ENCODE data around the gene LRRFIP1.
"Not testable (repeated sequence)": the region's sequence is repeated elsewhere in the genome, so short reads cannot be mapped to it uniquely, and the experiment has no call there.

The LRRFIP1 gene

GRCh38 chr2:237732070-237732469 is 104.7 kb downstream of the LRRFIP1 start:
- no peak for DNase-seq

- no peak for DNase-seq
These were observed 105.5 kb downstream of the LRRFIP1 start for GRCh38 chr2:237732790-237733381.

GRCh38 chr2:237733677-237734300 is 106.4 kb downstream of the LRRFIP1 start:
- DNase-seq, result no peak

DNA sequence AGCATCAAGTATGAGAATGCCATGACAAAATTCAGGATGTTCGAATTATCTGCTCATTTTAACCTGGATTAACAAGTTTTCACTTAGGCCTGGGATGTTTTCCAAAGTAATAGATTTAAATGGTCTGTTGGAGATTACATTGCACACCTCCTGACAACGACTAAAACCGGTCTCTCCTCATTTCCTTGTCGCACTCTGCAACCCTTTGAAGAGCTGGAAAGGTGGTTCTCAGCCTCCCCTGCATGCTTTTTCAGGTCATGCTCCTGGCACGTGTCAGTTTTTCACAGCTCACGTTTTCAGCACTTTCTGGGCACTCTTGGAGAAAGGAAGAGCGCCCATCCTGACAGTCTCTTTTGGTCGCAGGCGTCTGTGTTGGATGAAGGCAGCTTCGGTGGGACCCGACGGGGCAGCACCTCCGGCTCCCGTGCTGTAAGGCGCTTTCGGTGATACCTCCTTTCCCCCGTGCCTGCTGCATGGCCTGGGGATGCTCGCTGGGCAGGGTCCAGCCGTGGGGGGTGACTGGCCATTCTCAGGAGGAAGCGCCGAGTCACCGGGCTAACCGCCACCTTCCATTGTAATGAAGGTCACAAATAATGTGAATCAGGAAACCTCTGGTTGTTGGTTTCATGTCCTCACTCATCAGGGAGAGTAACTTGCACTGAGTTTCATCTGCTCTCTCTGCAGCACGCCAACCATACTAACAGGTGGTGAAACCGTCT is 107.7 kb downstream of the LRRFIP1 start:
- no peak for DNase-seq

- no peak for DNase-seq
These were observed 108.4 kb downstream of the LRRFIP1 start for GRCh38 chr2:237735798-237736197.

DNA sequence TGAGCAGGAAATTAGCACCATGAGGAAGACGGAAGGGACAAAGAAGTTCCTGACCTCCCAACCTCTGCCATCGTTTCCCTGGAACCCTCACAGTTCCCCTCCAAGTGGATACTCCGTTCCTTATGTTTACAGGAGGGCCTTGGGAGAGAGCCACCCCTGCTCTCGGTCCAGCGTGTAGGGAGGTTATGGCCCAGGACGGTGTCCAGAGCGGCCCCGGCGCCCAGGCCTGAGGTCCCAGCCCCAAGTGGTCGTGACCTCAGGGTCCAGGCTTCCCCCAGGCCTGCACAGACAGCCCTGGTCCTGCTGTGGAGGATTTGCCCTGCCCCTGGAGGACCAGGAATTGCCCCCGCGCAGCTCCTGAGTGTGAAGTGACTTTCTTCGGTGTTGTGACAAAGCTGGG is 109.4 kb downstream of the LRRFIP1 start:
- DNase-seq, result no peak

DNA sequence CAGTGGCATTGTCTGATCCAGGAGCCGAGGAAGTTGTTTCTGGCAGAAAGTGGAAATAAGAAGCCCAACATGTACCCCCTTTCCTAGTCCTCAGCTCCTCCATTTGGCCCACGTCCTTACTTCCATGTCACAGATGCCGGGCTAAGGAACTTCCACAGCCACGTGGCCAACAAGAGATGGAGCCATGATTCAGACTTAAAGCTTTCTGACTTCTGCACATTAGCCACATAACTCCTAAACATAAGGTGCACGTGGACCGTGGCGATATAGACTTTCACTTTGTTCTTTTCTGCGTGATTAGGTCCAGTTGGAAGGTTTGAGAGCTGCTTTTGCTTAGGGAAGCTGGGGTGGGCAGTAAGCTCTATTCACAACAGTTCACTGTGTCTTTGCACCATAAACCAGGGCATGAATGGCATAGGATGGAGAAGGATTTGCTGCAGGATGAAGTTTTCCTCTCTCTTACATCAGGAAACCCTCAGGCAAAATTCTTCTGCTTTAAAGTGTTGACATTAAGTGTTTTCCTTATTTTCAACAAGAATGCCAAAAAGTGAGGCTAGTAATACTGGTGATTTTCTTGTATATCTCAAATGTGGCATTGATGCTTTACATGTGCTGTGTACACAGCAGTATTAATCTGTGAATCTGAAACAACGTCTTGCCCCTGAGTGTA is 109.9 kb downstream of the LRRFIP1 start:
- no peak for DNase-seq

GRCh38 chr2:237738255-237738654 is 110.9 kb downstream of the LRRFIP1 start:
- DNase-seq, result no peak

GRCh38 chr2:237739101-237739500 is 111.7 kb downstream of the LRRFIP1 start:
- DNase-seq, result no peak

DNA sequence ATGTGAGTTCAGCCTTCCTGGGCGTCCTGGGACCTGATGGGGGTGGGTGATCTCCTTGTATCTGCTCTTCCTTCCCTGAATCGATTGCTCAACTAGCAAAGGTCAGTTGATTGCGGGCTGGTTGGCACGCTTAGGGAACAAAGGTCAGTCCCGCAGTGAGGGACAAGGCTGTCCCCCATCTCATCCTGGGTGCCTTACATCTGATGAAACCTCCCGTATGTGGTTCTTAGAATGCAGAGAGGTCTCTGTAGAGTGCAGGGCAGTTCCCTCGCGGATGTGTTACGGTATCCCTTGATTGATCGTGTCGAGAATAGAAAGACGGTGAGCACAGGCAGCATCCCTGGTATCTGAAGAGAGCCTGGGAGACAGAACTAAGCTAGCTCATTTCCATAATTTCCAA is 114.8 kb downstream of the LRRFIP1 start:
- no peak for DNase-seq

DNA sequence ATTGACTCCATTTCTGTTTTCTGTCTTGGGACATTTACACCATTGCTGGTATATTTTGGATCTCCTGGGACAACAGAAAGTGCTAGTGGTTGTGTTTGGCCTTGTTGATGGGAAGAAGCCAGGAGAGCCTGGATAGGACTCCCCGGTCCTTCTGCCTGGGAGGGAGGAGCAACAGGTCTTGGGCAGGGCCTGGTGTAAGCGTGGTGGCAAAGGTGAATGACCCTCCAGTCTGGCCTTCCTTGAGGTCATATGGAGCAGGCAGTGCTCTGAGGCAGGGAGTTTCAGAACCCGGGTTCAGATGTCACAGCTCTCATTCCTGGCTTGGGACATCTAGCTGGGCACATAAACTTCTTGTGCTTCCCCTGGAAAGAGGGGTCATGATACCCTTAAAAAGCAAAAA is 115.2 kb downstream of the LRRFIP1 start:
- no peak for DNase-seq

- no peak for DNase-seq
These were observed 115.6 kb downstream of the LRRFIP1 start for GRCh38 chr2:237743024-237743423.

DNA sequence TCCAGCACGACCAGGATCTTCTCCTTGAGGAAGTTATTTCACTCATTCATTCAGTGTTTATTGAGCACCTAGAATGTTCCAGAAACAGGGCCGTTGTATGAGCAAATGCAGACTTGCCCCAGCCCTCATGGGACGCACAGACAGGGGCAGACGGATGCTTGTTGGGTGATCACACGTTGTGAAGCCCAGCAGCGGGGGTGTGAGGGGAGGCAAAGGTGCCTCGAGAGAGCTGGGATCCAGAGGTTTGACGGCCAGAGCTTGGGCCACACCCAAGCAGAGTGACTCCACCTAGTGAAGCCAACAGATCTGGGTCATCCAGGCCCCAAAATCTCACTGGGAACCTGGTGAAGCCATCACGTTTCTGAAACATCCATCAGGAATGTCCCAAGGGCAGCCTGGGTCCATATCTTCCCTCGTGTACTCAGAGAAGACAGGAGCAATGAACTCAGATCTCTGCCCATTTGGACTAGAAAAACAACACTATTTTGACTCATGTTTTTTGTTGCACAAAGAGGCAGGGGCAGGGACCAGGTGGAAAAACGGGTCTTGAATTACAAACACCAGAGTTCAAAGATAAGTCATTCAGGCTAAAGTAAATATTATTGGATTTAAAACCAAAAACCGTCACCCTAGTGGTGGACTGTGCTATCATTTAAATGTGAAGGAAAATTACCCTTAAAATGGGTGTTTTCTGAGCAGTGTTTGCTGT is 116.3 kb downstream of the LRRFIP1 start:
- no peak for DNase-seq

DNA sequence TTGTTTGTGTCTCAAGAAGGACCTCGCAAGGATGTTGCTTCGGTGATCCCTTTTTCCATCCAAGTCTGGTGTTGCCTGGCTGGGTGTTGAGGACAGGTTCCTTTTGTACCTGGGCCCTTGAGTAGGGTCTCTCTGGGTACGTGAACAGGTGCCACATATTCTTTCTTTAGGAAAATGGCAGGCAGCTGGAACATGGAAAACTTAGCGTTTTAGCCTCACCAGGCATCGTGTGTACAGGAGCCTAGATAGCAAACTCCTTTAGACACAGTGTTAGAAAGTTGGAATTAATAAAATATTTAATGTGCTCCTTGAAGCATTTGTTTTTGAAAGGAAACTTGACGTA is 116.9 kb downstream of the LRRFIP1 start:
- DNase-seq, result no peak

GRCh38 chr2:237744613-237745249 is 117.3 kb downstream of the LRRFIP1 start:
- DNase-seq, result peak; percentile 1

GRCh38 chr2:237745250-237745613 is 117.8 kb downstream of the LRRFIP1 start:
- no peak for DNase-seq

- DNase-seq, result no peak
These were observed 119.1 kb downstream of the LRRFIP1 start for GRCh38 chr2:237746302-237747080.

DNA sequence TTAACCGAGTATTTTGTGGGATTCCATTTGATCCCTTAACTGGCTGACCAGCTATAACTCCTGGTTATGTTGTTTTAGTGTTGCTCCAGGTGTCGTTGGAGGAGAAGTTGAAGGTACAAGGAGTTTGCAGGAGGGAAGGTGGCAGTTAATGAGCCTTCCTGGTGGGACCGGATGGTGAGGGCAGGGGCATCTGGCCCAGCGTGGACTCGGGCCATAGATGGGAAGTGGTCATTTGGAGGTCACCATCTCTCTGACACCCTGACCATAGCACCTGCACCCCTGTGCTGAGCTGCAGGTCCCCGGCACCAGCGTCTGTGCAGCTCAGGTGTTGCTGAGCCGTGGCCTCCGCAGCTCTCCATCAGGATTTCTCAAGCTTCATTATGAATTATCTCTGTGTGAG is 119.8 kb downstream of the LRRFIP1 start:
- DNase-seq, result no peak

DNA sequence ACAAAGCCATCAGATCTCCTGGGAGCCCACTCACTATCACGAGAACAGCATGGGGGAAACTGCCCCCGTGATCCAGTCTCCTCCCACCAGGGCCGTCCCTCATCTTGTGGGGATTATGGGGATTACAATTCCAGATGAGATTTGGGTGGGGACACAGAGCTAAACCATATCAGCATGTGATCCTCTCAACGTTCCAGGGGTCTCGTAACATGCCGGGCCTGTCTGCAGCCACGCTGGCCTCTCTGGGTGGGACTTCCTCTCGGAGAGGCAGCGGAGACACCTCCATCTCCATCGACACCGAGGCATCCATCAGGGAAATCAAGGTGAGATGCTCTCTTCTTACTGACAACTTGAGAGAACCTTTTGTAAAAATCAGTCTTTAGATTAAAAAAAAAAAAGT is 121.6 kb downstream of the LRRFIP1 start:
- no peak for DNase-seq

DNA sequence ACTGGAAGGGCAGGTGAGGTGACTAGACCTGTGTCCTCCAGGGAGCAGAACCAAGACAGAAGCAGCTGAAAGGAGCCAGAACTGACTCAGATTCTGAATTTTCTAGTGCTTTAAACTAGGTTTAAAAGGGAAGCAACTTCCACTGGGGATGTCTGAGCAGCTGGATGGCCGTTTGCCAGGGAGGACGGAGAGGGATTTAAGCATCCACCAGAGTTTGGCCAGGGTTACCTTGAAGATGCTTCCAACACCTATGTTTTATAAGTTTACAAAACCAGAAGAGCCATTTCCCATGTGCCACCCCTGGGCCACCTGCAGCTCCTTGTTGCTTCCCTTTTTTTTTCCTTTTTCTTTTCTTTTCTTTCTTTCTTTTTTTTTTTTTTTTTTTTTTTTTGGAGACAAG is 122.6 kb downstream of the LRRFIP1 start:
- DNase-seq, result no peak

- not testable (repeated sequence) for DNase-seq
These were observed 123.1 kb downstream of the LRRFIP1 start for GRCh38 chr2:237750441-237750840.

DNA sequence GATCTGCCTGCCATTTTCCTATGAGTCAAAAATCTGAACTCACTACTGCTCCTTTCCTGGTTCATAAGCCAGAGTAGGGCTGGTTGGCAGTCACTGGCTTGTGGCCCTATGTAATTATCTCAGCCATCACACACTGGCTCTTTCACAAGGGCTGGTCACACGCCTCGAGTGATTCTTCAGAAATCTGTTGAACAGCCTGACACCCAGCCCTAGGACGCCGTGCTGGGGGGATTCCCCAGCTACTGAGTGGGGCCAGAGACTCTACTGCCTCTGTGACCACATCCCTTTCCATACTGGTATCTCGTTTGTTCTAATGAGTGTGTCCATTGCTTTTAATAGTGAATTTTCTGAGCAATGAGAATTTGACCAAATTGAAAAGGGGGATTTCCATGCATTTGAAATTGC is 125.4 kb downstream of the LRRFIP1 start:
- no peak for DNase-seq

All from NCI-H524 treated with DMSO at 0.1 percent for 48 hours (cell line).